GM11168 (cell line): Measurements from ENCODE around the gene ATP12A.

Experiments
- in situ Hi-C: fragments of 300-500 bp; cut with MboI; formaldehyde crosslinking; loops from one replicate; pipeline ENCODE4 v1.12.0; 2022; ENCODE audit warnings: low sequenced_read_pairs; ENCODE audit not compliant: unreplicated experiment

The ATP12A gene

GRCh38 chr13:24680258-24680920, at the start of gene ATP12A:
Gene ATP12A, plus strand, starts transcription at chr13:24680408. Its CDS starts 336 bp downstream, at chr13:24680744.
- in situ Hi-C loops: no loop called here

- in situ Hi-C loops: no loop called here
Observed at GRCh38 chr13:24630851-24631620, 49.2 kb upstream of the ATP12A start.

- in situ Hi-C loops: no loop called here
Observed at GRCh38 chr13:24631922-24632321, 48.3 kb upstream of the ATP12A start.

- in situ Hi-C loops: no loop called here
Observed at GRCh38 chr13:24632382-24633121, 47.7 kb upstream of the ATP12A start.

- in situ Hi-C loops: no loop called here
Observed at GRCh38 chr13:24636776-24637175, 43.4 kb upstream of the ATP12A start.

GRCh38 chr13:24638096-24638495, 42.1 kb upstream of the ATP12A start:
- in situ Hi-C loops: no loop called here

- in situ Hi-C loops: no loop called here
Observed at GRCh38 chr13:24640752-24641151, 39.5 kb upstream of the ATP12A start.

- in situ Hi-C loops: no loop called here
Observed at GRCh38 chr13:24642219-24642618, 38.0 kb upstream of the ATP12A start.

GRCh38 chr13:24644036-24644435, 36.2 kb upstream of the ATP12A start:
- in situ Hi-C loops: no loop called here

GRCh38 chr13:24648271-24648670, 31.9 kb upstream of the ATP12A start:
- in situ Hi-C loops: no loop called here

GRCh38 chr13:24648983-24649687, 31.1 kb upstream of the ATP12A start:
- in situ Hi-C loops: no loop called here

- in situ Hi-C loops: no loop called here
Observed at GRCh38 chr13:24649688-24650043, 30.5 kb upstream of the ATP12A start.

- in situ Hi-C loops: no loop called here
Observed at GRCh38 chr13:24650161-24650560, 30.0 kb upstream of the ATP12A start.

GRCh38 chr13:24651718-24652345, 28.4 kb upstream of the ATP12A start:
- in situ Hi-C loops: no loop called here

GRCh38 chr13:24652359-24652758, 27.8 kb upstream of the ATP12A start:
- in situ Hi-C loops: no loop called here

- in situ Hi-C loops: no loop called here
Observed at GRCh38 chr13:24654741-24655140, 25.5 kb upstream of the ATP12A start.

GRCh38 chr13:24659239-24659638, 21.0 kb upstream of the ATP12A start:
- in situ Hi-C loops: no loop called here

GRCh38 chr13:24660023-24660741, 20.0 kb upstream of the ATP12A start:
- in situ Hi-C loops: no loop called here

GRCh38 chr13:24661713-24662112, 18.5 kb upstream of the ATP12A start:
- in situ Hi-C loops: no loop called here
